ENCODE results near the gene TMEM164.

Gene TMEM164

GRCh38 chrX:110201799-110202198 is 198.9 kb downstream of the TMEM164 start:
- CTCF ChIA-PET, result no interaction called here
- TF ChIP-seq NFRKB (IDR thresholded peaks at IDR 0.05) (no peak), SP1 (IDR thresholded peaks at IDR 0.05) (no peak), L3MBTL2 (conservative IDR thresholded peaks at IDR 0.05) (no peak), PKNOX1 (IDR thresholded peaks at IDR 0.05) (no peak), SUZ12 (IDR thresholded peaks at IDR 0.05) (no peak), FOXM1 (IDR thresholded peaks at IDR 0.05; ENCODE audit: borderline replicate concordance) (no peak), FOXK2 (IDR thresholded peaks at IDR 0.05) (no peak), ZNF384 (IDR thresholded peaks at IDR 0.05) (no peak), FOXA1 (IDR thresholded peaks at IDR 0.05) (no peak), LEF1 (IDR thresholded peaks at IDR 0.05; ENCODE audit: borderline replicate concordance) (no peak), ELF4 (IDR thresholded peaks at IDR 0.05) (no peak), TARDBP (IDR thresholded peaks at IDR 0.05) (no peak), HDGF (IDR thresholded peaks at IDR 0.05; ENCODE audit: borderline replicate concordance) (no peak), BHLHE40 (IDR thresholded peaks at IDR 0.05; ENCODE audit: borderline replicate concordance) (no peak), CTBP1 (IDR thresholded peaks at IDR 0.05; ENCODE audit: borderline replicate concordance) (no peak), ARNT (IDR thresholded peaks at IDR 0.05) (no peak)
- POLR2A ChIA-PET, result no interaction called here
- DNase-seq (ENCODE audit: extremely low spot score), result no peak

- CTCF ChIA-PET, result no interaction called here
- TF ChIP-seq ZNF384 (IDR thresholded peaks at IDR 0.05) (no peak), BHLHE40 (IDR thresholded peaks at IDR 0.05; ENCODE audit: borderline replicate concordance) (no peak), L3MBTL2 (conservative IDR thresholded peaks at IDR 0.05) (no peak), TARDBP (IDR thresholded peaks at IDR 0.05) (no peak)
- POLR2A ChIA-PET, result no interaction called here
- no peak for DNase-seq (ENCODE audit: extremely low spot score)
These were observed 202.1 kb downstream of the TMEM164 start for GRCh38 chrX:110204986-110205385.

GRCh38 chrX:110208092-110208491 is 205.2 kb downstream of the TMEM164 start:
- CTCF ChIA-PET, result no interaction called here
- DNase-seq (ENCODE audit: extremely low spot score), result no peak
- POLR2A ChIA-PET, result no interaction called here
- TF ChIP-seq PKNOX1 (IDR thresholded peaks at IDR 0.05), result no peak
- no peak for TF ChIP-seq BHLHE40 (IDR thresholded peaks at IDR 0.05; ENCODE audit: borderline replicate concordance)
- no peak for TF ChIP-seq LEF1 (IDR thresholded peaks at IDR 0.05; ENCODE audit: borderline replicate concordance)
- TF ChIP-seq ARNT (IDR thresholded peaks at IDR 0.05), result no peak
- no peak for TF ChIP-seq ZNF384 (IDR thresholded peaks at IDR 0.05)

- DNase-seq (ENCODE audit: extremely low spot score), result no peak
- ChIA-PET POLR2A (interaction anchor here (1.0 to 1.2 kb wide), 2 partner anchors 9 to 107 kb away, joined by 3 to 4 read pairs; partner anchors contain the start of gene AMMECR1), CTCF (interaction anchor here (0.5 to 1.8 kb wide), 4 partner anchors 12 to 64 kb away, joined by 3 to 5 read pairs (median 3); no protein-coding TSS in a partner anchor)
- TF ChIP-seq HDGF (IDR thresholded peaks at IDR 0.05; ENCODE audit: borderline replicate concordance), result no peak
- TF ChIP-seq NFRKB (IDR thresholded peaks at IDR 0.05), result no peak
- TF ChIP-seq ZNF384 (IDR thresholded peaks at IDR 0.05), result no peak
- TF ChIP-seq FOXA1 (IDR thresholded peaks at IDR 0.05), result no peak
- TF ChIP-seq PKNOX1 (IDR thresholded peaks at IDR 0.05), result no peak
- no peak for TF ChIP-seq TARDBP (IDR thresholded peaks at IDR 0.05)
- TF ChIP-seq FOXM1 (IDR thresholded peaks at IDR 0.05; ENCODE audit: borderline replicate concordance), result no peak
- no peak for TF ChIP-seq SP1 (IDR thresholded peaks at IDR 0.05)
- no peak for TF ChIP-seq SUZ12 (IDR thresholded peaks at IDR 0.05)
- no peak for TF ChIP-seq ARNT (IDR thresholded peaks at IDR 0.05)
- no peak for TF ChIP-seq L3MBTL2 (conservative IDR thresholded peaks at IDR 0.05)
- no peak for TF ChIP-seq BHLHE40 (IDR thresholded peaks at IDR 0.05; ENCODE audit: borderline replicate concordance)
- TF ChIP-seq ELF4 (IDR thresholded peaks at IDR 0.05), result no peak
- no peak for TF ChIP-seq LEF1 (IDR thresholded peaks at IDR 0.05; ENCODE audit: borderline replicate concordance)
- no peak for TF ChIP-seq CTBP1 (IDR thresholded peaks at IDR 0.05; ENCODE audit: borderline replicate concordance)
- TF ChIP-seq FOXK2 (IDR thresholded peaks at IDR 0.05), result no peak
These were observed 207.7 kb downstream of the TMEM164 start for GRCh38 chrX:110210417-110211139.

GRCh38 chrX:110211340-110211739 is 208.4 kb downstream of the TMEM164 start:
- POLR2A ChIA-PET, result no interaction called here
- no peak for TF ChIP-seq FOXK2 (IDR thresholded peaks at IDR 0.05)
- TF ChIP-seq PKNOX1 (IDR thresholded peaks at IDR 0.05), result peak; percentile 14; the same call in 1 of the 2 replicates
- DNase-seq (ENCODE audit: extremely low spot score), result no peak
- CTCF ChIA-PET, result interaction anchor here (1.8 kb wide), 1 partner anchor 43 kb away, joined by 5 read pairs; no protein-coding TSS in a partner anchor

GRCh38 chrX:110212299-110212698 is 209.4 kb downstream of the TMEM164 start:
- TF ChIP-seq SP1 (IDR thresholded peaks at IDR 0.05), result no peak
- no peak for TF ChIP-seq FOXK2 (IDR thresholded peaks at IDR 0.05)
- no peak for TF ChIP-seq ZNF384 (IDR thresholded peaks at IDR 0.05)
- no peak for TF ChIP-seq PKNOX1 (IDR thresholded peaks at IDR 0.05)
- TF ChIP-seq ARNT (IDR thresholded peaks at IDR 0.05), result no peak
- TF ChIP-seq TARDBP (IDR thresholded peaks at IDR 0.05), result no peak
- TF ChIP-seq NFRKB (IDR thresholded peaks at IDR 0.05), result no peak
- TF ChIP-seq L3MBTL2 (conservative IDR thresholded peaks at IDR 0.05), result no peak
- TF ChIP-seq FOXA1 (IDR thresholded peaks at IDR 0.05), result no peak
- no peak for TF ChIP-seq HDGF (IDR thresholded peaks at IDR 0.05; ENCODE audit: borderline replicate concordance)
- TF ChIP-seq BHLHE40 (IDR thresholded peaks at IDR 0.05; ENCODE audit: borderline replicate concordance), result no peak
- DNase-seq (ENCODE audit: extremely low spot score), result peak; percentile 39
- ChIA-PET CTCF (interaction anchor here (0.7 kb wide), 1 partner anchor 48 kb away, joined by 3 read pairs; no protein-coding TSS in a partner anchor), POLR2A (no interaction called here)

All from HEK293T (cell line).